Ascending aorta (tissue), 2 donors: ENCODE data around the gene AOPEP. TPM values are rescaled to one million over a fixed set of nuclear protein-coding genes. Genes with fewer than 3 reads are reported as not detected.

Source experiments
- DNase-seq, 2 donors: peaks; one replicate each; pipeline ENCODE4 v3.0.0-alpha.2; 2019; ENCODE audit warnings: low spot score in 2 of 2
- H3K27ac ChIP-seq, 2 donors: fragments of 200-600 bp; sonication (generic); one replicate each; pipeline ENCODE4 v1.5.1; 2016 to 2017; ENCODE audit warnings: mild to moderate bottlenecking in 1 of 2
- H3K27me3 ChIP-seq: fragments of 200-600 bp; sonication (generic); one replicate; pipeline ENCODE4 v1.5.1; 2017
- H3K36me3 ChIP-seq, 2 donors: fragments of 200-600 bp; sonication (generic); one replicate each; pipeline ENCODE4 v1.5.1; 2016
- H3K4me1 ChIP-seq, 2 donors: fragments of 200-600 bp; sonication (generic); one replicate each; pipeline ENCODE4 v1.5.1; 2016 to 2017; ENCODE audit warnings: mild to moderate bottlenecking in 1 of 2
- H3K4me3 ChIP-seq, 2 donors: fragments of 200-600 bp; sonication (generic); one replicate each; pipeline ENCODE4 v1.5.1; 2016 to 2017; ENCODE audit warnings: mild to moderate bottlenecking in 1 of 2
- H3K9me3 ChIP-seq, 2 donors: fragments of 200-600 bp; sonication (generic); one replicate each; pipeline ENCODE4 v1.5.1; 2016
- CTCF ChIP-seq, 3 experiments: fragments of 200-600 bp in 2 of 3; fragments of 450-650 bp in 1 of 3; sonication (generic) in 2 of 3; IDR thresholded peaks; one replicate each; pipeline ENCODE4 v1.5.1; 2016 to 2019; ENCODE audit warnings: antibody characterized with exemption in 3 of 3, mild to moderate bottlenecking in 1 of 3, moderate library complexity in 1 of 3
- intact Hi-C: fragments of 100-400 bp; cut with DNase I; formaldehyde crosslinking; loops from one replicate; pipeline ENCODE4 v1.15.1; 2023
- total RNA-seq: library from RNA; depleted of rRNA; stranded (reverse); fragments of >200 nt; gene quantifications from one replicate; pipeline ENCODE4 v1.1.0, GENCODE V29; 2016

Gene AOPEP
- total RNA-seq, 1 donor from 2014 or later: 333 TPM

DNA sequence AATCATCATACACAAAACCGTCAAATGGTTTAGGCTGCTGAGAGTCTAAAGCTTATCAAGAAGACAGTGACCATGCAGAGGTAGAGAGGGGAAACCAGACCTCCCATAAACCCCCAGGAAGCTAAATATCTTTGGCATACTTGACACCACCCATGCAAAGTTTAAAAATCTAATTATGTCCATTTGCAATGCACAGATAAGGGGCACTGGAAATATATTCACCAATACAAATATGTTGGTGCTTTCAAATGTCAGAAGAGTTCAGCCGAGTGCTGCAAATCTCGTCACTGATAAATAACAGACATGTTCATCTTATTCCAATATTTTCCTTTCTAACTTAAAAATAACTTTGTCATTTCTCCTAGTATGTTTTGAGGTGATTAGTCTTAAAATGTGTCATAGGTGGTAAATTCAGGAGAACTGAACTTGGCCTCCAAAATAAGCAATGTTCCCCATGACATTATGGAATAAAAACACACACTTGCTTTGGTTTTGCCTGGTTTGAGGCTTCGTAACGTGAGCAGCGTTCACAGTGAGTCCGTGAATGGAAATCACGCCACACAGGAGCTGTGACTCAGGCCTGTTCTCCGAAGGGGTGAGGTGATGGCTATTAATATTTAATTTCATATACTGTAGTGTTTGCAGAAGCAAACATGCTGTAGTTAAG is 182.2 kb downstream of the AOPEP start:
- Histone ChIP-seq H3K4me3 (peak overlapping the region in 1 of 2 donors; percentile 18), H3K27ac (peak overlapping the region; percentile 88 to 90), H3K4me1 (peaks cover 11 to 32% of the 10 kb centered on the region in 2 donors), H3K9me3 (no peaks in the 10 kb centered on the region), H3K27me3 (no peaks in the 10 kb centered on the region), H3K36me3 (no peaks in the 10 kb centered on the region)
- peak in 1 of 2 donors; percentile 85 for DNase-seq
- intact Hi-C loops: loop anchor here (2.0 to 10.0 kb wide), 4 partner anchors 40 to 234 kb away; no protein-coding TSS in a partner anchor
- no peak for TF ChIP-seq CTCF (IDR thresholded peaks at IDR 0.05)

- peak overlapping the region; percentile 88 to 90 for H3K27ac ChIP-seq
Measured at GRCh38 chr9:94909250-94909894, 182.9 kb downstream of the AOPEP start.

DNA sequence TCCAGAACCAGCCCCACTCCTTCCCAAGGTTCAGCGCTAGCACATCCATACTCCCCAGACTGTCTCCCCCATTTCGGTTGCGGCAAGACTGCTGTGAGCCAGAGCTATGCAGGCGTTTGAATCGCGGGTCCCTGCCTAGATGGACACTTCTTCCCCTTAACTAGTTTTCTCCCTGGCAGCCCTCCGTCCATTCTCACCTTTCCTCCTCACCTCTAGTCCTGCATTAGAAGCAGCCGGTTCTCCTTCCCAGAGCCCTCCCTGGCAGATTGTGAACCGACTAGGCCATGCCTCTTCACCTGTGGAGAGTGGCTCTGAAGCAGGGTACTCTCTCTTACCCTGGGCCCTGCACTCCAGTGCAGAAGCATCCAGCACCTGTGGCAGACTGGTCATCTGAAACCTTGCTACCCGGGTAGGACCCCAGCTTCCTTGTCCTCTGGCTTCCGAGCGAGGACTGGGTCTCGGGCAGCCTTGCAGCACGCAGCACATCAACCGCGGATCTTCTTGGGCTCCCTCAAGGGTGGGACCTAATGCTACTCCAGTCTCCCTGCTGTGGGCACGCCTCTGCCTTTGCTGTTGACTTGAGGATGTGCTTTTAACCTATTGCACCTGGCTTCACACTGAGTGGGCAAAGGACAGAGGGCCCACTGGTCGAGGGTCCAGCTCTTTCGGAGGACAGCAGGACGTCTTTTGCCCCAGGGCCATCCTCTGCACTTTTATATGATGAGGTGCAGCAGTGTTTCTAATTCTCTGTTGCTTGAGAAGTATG is 183.6 kb downstream of the AOPEP start:
- intact Hi-C loops: loop anchor here (2.0 to 10.0 kb wide), 4 partner anchors 39 to 235 kb away; no protein-coding TSS in a partner anchor
- TF ChIP-seq CTCF (IDR thresholded peaks at IDR 0.05): no peak
- H3K27me3 ChIP-seq: no peaks in the 10 kb centered on the region
- DNase-seq: peak in 1 of 2 donors; percentile 58
- no peaks in the 10 kb centered on the region for H3K36me3 ChIP-seq
- H3K4me3 ChIP-seq: no peak overlapping the region
- H3K4me1 ChIP-seq: peaks cover 11 to 38% of the 10 kb centered on the region in 2 donors
- no peaks in the 10 kb centered on the region for H3K9me3 ChIP-seq
- peak overlapping the region; percentile 88 to 90 for H3K27ac ChIP-seq

More at GRCh38 chr9:94909250-94909894, 182.9 kb downstream of the AOPEP start:
- Histone ChIP-seq H3K36me3 (no peaks in the 10 kb centered on the region), H3K4me3 (no peak overlapping the region), H3K4me1 (peaks cover 11 to 31% of the 10 kb centered on the region in 2 donors), H3K9me3 (no peaks in the 10 kb centered on the region), H3K27me3 (no peaks in the 10 kb centered on the region)
- no peak for TF ChIP-seq CTCF (IDR thresholded peaks at IDR 0.05)
- DNase-seq: no peak
- intact Hi-C loops: loop anchor here (2.0 to 10.0 kb wide), 4 partner anchors 39 to 235 kb away; no protein-coding TSS in a partner anchor

DNA sequence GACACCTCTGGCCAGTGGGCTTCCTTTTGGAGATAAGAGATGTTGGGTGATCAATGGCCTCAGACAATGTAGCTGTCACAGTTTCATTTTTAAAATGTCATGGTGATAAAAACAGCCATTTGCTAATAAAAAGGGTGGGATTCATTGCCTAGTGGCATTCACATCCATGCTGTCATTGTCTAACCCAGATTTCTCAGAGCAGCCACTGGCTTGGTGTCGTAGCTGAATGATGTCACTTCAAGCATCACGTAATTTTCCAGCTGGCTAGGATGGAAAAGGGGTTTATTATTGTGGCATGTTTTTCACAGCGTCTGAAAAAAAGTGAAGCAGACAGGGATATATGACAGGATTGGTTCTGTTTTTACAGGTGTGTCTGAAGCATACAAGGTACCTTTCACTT is 184.7 kb downstream of the AOPEP start:
- Histone ChIP-seq H3K4me1 (peaks cover 11 to 41% of the 10 kb centered on the region in 2 donors), H3K36me3 (no peaks in the 10 kb centered on the region), H3K27ac (peak overlapping the region; percentile 31 to 88), H3K27me3 (no peaks in the 10 kb centered on the region), H3K4me3 (no peak overlapping the region), H3K9me3 (no peaks in the 10 kb centered on the region)
- TF ChIP-seq CTCF (IDR thresholded peaks at IDR 0.05): no peak
- peak in 1 of 2 donors; percentile 52 for DNase-seq
- intact Hi-C loops: no loop called here

DNA sequence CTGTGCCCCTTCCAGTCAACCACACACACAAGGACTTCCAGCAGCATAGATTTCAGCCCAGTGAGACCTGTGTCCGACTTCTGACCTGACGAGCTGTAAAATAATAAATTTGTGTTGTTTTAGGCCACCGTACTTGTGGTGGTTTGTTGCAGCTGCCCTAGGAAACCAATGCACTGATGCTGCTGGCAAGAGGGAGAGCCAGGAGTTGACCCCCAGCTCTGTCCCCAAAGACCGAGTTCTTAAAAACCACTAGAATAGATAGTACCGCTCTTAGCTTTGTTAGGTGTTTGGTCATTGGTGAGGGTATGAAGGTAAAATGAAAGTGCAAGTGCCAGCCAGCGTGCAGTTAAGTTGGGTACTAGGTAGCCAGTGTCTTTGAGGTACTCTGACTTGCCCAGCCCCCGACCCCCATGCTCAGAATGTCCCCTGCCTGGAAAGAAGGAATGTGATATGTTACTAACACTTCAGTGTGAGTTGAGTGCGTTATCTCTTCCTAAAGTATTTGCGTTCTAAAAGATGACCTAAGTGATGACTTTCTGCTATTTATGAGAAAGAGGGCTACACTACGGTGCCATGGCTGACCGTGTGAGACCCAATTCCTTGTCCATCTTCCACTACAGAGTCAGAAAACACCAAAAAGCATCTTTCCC is 185.6 kb downstream of the AOPEP start:
- H3K9me3 ChIP-seq: no peaks in the 10 kb centered on the region
- DNase-seq: peak in 1 of 2 donors; percentile 42
- H3K4me3 ChIP-seq: no peak overlapping the region
- H3K36me3 ChIP-seq: no peaks in the 10 kb centered on the region
- intact Hi-C loops: no loop called here
- peaks cover 11 to 38% of the 10 kb centered on the region in 2 donors for H3K4me1 ChIP-seq
- TF ChIP-seq CTCF (IDR thresholded peaks at IDR 0.05): no peak
- peak overlapping the region; percentile 70 to 88 for H3K27ac ChIP-seq
- H3K27me3 ChIP-seq: no peaks in the 10 kb centered on the region
